HepG2 (cell line): ENCODE measurements around the gene ALG9. TPM values are rescaled to one million over a fixed set of nuclear protein-coding genes. Genes with fewer than 3 reads are reported as not detected.

ENCODE experiments used
- CAMTA2 ChIP-seq: sonication (generic); formaldehyde crosslinking; IDR thresholded peaks from 2 replicates; pipeline ENCODE4 v1.4.0; 2020; ENCODE audit warnings: mild to moderate bottlenecking, missing genetic modification reagents, borderline replicate concordance
- E2F1 ChIP-seq: sonication (generic); formaldehyde crosslinking; IDR thresholded peaks from 2 replicates; pipeline ENCODE4 v1.5.0; 2020; ENCODE audit warnings: missing genetic modification reagents
- GABPA ChIP-seq, 2 experiments: IDR thresholded peaks; 2 replicates each; pipeline ENCODE4 v1.6.1; 2011 to 2016; ENCODE audit warnings: low read depth in 2 of 2, low read length in 1 of 2, missing biosample characterization in 1 of 2, missing genetic modification characterization in 1 of 2
- GABPB1 ChIP-seq: IDR thresholded peaks from 2 replicates; pipeline ENCODE4 v1.6.1; 2016; ENCODE audit warnings: mild to moderate bottlenecking, missing genetic modification reagents, moderate library complexity, missing compliant biosample characterization
- JUNB ChIP-seq: sonication (generic); formaldehyde crosslinking; IDR thresholded peaks from 2 replicates; pipeline ENCODE4 v1.8.0; 2022; ENCODE audit warnings: missing genetic modification reagents, mild to moderate bottlenecking, borderline replicate concordance
- NCOA1 ChIP-seq: sonication (generic); formaldehyde crosslinking; IDR thresholded peaks from 2 replicates; pipeline ENCODE4 v1.9.0; 2021; ENCODE audit warnings: missing genetic modification reagents
- NCOA5 ChIP-seq: sonication (generic); formaldehyde crosslinking; IDR thresholded peaks from 2 replicates; pipeline ENCODE4 v1.4.0; 2020; ENCODE audit warnings: missing genetic modification reagents
- NR2F2 ChIP-seq: IDR thresholded peaks from 2 replicates; pipeline ENCODE4 v1.6.1; 2012; ENCODE audit warnings: low read depth, inconsistent platforms, borderline replicate concordance
- POGK ChIP-seq: sonication (generic); formaldehyde crosslinking; conservative IDR thresholded peaks from 2 replicates; pipeline ENCODE4 v1.8.0; 2022; ENCODE audit warnings: mild to moderate bottlenecking, moderate library complexity, missing genetic modification reagents
- RBFOX2 ChIP-seq: fragments of 200-400 bp; formaldehyde crosslinking; IDR thresholded peaks from 2 replicates; pipeline ENCODE4 v1.6.1; 2017; ENCODE audit warnings: low read depth, mild to moderate bottlenecking, low read length
- RFX1 ChIP-seq: fragments of 450-650 bp; IDR thresholded peaks from 2 replicates; pipeline ENCODE4 v1.6.1; 2017
- SOX6 ChIP-seq, 2 experiments: fragments of 450-650 bp in 1 of 2; sonication (generic) in 1 of 2; formaldehyde crosslinking in 1 of 2; IDR thresholded peaks; 2 replicates each; pipeline versions ENCODE4 v1.4.0 to v1.6.1; 2017 to 2020; ENCODE audit warnings: antibody characterized with exemption in 1 of 2, mild to moderate bottlenecking in 1 of 2, missing genetic modification reagents in 1 of 2
- TEAD2 ChIP-seq: sonication (generic); formaldehyde crosslinking; IDR thresholded peaks from 2 replicates; pipeline ENCODE4 v1.9.0; 2021; ENCODE audit warnings: missing genetic modification reagents
- THAP8 ChIP-seq: sonication (generic); formaldehyde crosslinking; IDR thresholded peaks from 2 replicates; pipeline ENCODE4 v1.5.1; 2020; ENCODE audit warnings: missing genetic modification reagents, mild to moderate bottlenecking, borderline replicate concordance
- ZNF160 ChIP-seq: sonication (generic); formaldehyde crosslinking; IDR thresholded peaks from 2 replicates; pipeline ENCODE4 v1.8.0; 2022; ENCODE audit warnings: mild to moderate bottlenecking, inconsistent platforms, missing genetic modification reagents
- ZNF253 ChIP-seq: sonication (generic); formaldehyde crosslinking; IDR thresholded peaks from 2 replicates; pipeline ENCODE4 v1.8.0; 2022; ENCODE audit warnings: mild to moderate bottlenecking, missing genetic modification reagents, borderline replicate concordance
- ZNF326 ChIP-seq: sonication (generic); formaldehyde crosslinking; IDR thresholded peaks from 2 replicates; pipeline ENCODE4 v1.4.0; 2020; ENCODE audit warnings: missing genetic modification reagents, borderline replicate concordance
- ZNF335 ChIP-seq: sonication (generic); formaldehyde crosslinking; IDR thresholded peaks from 2 replicates; pipeline ENCODE4 v1.4.0; 2020; ENCODE audit warnings: missing genetic modification reagents
- ZNF777 ChIP-seq: sonication (generic); formaldehyde crosslinking; IDR thresholded peaks from 2 replicates; pipeline ENCODE4 v1.4.0; 2020; ENCODE audit warnings: missing genetic modification reagents
- polyA plus RNA-seq, 8 experiments: library from polyadenylated mRNA; depleted of rRNA in 3 of 8; stranded (reverse) in 7 of 8; unstranded in 1 of 8; fragments of >200 nt; fragmentation: Illumina TruSeq in 4 of 8; extraction: Trizol in 4 of 8; gene quantifications; 2 replicates each; pipeline versions ENCODE4 v1.2.1 to v1.2.3, GENCODE V29; 2011 to 2016; ENCODE audit warnings: low read depth in 4 of 8, missing spikeins in 1 of 8, mixed read lengths in 1 of 8; ENCODE audit not compliant: insufficient read depth in 1 of 8
- total RNA-seq, 5 experiments: library from RNA; depleted of rRNA; stranded (reverse); fragments of >200 nt; fragmentation: Illumina TruSeq; extraction: Trizol; gene quantifications; 2 replicates each; pipeline ENCODE4 v1.2.3, GENCODE V29; 2016; ENCODE audit warnings: low read depth in 1 of 5
- TF ChIP-seq, protein P1 (sequence below): sonication (generic); formaldehyde crosslinking; IDR thresholded peaks from 2 replicates; pipeline ENCODE4 v1.4.0; 2020; ENCODE audit warnings: missing genetic modification reagents

ALG9 gene
- total and polyA plus RNA-seq, 2 of the 13 experiments (the other 11 are each of a cell fraction or from before 2014, with no cell fraction given): 39.4 to 40.6 TPM

DNA sequence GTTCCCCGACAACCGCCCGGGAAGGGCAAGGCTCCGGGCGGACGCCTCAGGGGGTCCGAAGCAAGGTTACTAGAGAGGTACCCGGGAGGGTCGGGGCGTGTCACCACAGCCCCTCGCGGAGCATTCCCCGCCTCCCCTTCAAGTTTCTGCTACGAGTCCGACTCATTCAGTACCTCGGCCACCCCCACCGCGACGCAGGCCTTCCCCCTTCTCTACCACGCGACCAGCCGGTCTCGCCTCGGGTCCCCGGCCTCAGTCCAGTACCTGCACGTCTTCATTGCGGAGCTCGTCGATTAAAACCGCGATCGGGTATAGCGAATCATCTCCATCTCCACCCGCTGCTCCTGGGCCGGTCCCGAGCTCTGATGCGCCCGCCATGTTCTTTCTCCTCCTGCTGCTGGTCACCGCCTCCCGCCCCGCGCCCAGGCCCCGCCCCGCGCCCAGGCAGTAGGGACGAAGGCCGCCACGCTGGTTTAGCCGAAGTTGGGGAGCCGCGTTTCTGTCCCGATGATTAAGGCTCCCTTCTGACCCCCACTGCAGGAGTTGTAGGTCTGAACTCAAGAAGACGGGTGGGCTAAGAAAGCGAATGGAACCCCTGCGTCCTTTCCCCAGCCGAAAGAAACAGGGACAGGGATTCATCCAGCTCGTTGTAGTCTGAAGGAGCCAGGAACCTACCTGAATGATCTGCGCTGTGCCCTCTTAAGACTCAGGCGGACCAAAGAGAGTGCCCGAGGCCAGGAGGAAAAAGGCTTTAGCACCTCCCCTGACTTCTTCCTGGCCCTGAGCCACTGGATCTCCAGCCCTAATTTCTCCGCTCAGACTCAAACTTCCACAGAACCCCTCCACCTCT is 105.2 kb downstream of the ALG9 start, which contains the start of gene PPP2R1B (continued):
- TF ChIP-seq GABPA (IDR thresholded peaks at IDR 0.05; ENCODE audit: low read depth, low read length): no peak
- TF ChIP-seq GABPA (CRISPR knock-in tag; IDR thresholded peaks at IDR 0.05; ENCODE audit: low read depth): no peak; the same call in 1 of the 2 replicates
- TF ChIP-seq THAP8: peak; percentile 89; the same call in 1 of the 2 replicates
- peak; percentile 63; the same call in 1 of the 2 replicates for TF ChIP-seq POGK
- TF ChIP-seq SOX6 (IDR thresholded peaks at IDR 0.05): no peak
- 0 out of 2 replicates have a peak, but pooled peaks have one; percentile 33 for TF ChIP-seq SOX6 (CRISPR knock-in tag; IDR thresholded peaks at IDR 0.05)
- no peak for TF ChIP-seq TEAD2 (CRISPR knock-in tag)
- TF ChIP-seq, protein P1, sequence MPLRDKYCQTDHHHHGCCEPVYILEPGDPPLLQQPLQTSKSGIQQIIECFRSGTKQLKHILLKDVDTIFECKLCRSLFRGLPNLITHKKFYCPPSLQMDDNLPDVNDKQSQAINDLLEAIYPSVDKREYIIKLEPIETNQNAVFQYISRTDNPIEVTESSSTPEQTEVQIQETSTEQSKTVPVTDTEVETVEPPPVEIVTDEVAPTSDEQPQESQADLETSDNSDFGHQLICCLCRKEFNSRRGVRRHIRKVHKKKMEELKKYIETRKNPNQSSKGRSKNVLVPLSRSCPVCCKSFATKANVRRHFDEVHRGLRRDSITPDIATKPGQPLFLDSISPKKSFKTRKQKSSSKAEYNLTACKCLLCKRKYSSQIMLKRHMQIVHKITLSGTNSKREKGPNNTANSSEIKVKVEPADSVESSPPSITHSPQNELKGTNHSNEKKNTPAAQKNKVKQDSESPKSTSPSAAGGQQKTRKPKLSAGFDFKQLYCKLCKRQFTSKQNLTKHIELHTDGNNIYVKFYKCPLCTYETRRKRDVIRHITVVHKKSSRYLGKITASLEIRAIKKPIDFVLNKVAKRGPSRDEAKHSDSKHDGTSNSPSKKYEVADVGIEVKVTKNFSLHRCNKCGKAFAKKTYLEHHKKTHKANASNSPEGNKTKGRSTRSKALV (CRISPR knock-in tag): no peak; the same call in 1 of the 2 replicates
- no peak for TF ChIP-seq NCOA5
- no peak for TF ChIP-seq RFX1
- no peak for TF ChIP-seq NR2F2
- TF ChIP-seq E2F1 (CRISPR knock-in tag): peak; percentile 45; the same call in 1 of the 2 replicates
- no peak for TF ChIP-seq ZNF326 (CRISPR knock-in tag)
- TF ChIP-seq ZNF160 (CRISPR knock-in tag): no peak
- no peak for TF ChIP-seq NCOA1 (CRISPR knock-in tag)
- TF ChIP-seq GABPB1 (CRISPR knock-in tag): peak; percentile 58; the same call in 1 of the 2 replicates
- 0 out of 2 replicates have a peak, but pooled peaks have one; percentile 31 for TF ChIP-seq ZNF253 (CRISPR knock-in tag)
- TF ChIP-seq ZNF335 (CRISPR knock-in tag): 0 out of 2 replicates have a peak, but pooled peaks have one; percentile 13
- peak; percentile 57; the same call in 1 of the 2 replicates for TF ChIP-seq RBFOX2
- peak; percentile 82; the same call in 1 of the 2 replicates for TF ChIP-seq CAMTA2 (CRISPR knock-in tag)
- peak; percentile 57 for TF ChIP-seq ZNF777 (CRISPR knock-in tag)
- TF ChIP-seq JUNB (CRISPR knock-in tag): peak; percentile 29; the same call in 1 of the 2 replicates
